CD8-positive, alpha-beta memory T cell (primary cell): ENCODE data around the gene TRAPPC5. TPM values are rescaled to one million over a fixed set of nuclear protein-coding genes. Genes with fewer than 3 reads are reported as not detected.

Source experiments
- CTCF ChIA-PET: fragments of 350-600 bp; sonication (Branson Sonifier 250); formaldehyde crosslinking; loops from one replicate; lab custom pipeline; 2021; ENCODE audit warnings: antibody characterized with exemption; lab: Charles Lee
- POLR2A ChIA-PET: fragments of 350-600 bp; sonication (Branson Sonifier 250); formaldehyde crosslinking; loops from one replicate; lab custom pipeline; 2021; ENCODE audit warnings: antibody characterized with exemption; lab: Charles Lee
- DNase-seq, 5 donors: peaks; one replicate each; pipeline versions ENCODE4 v3.0.0 to v3.0.0-alpha.2; 2020 to 2022; ENCODE audit warnings: mixed read lengths in 1 of 5
- H3K27ac ChIP-seq: one replicate; pipeline ENCODE4 v1.7.0; 2013; ENCODE audit warnings: low read depth, mild to moderate bottlenecking, low read length, moderate library complexity
- H3K27me3 ChIP-seq: 2 replicates; pipeline ENCODE4 v1.7.0; 2013; ENCODE audit warnings: low read length, mild to moderate bottlenecking; ENCODE audit not compliant: insufficient read depth, poor library complexity, severe bottlenecking
- H3K36me3 ChIP-seq: 2 replicates; pipeline ENCODE4 v1.7.0; 2013; ENCODE audit warnings: mild to moderate bottlenecking, low read length, moderate library complexity; ENCODE audit not compliant: insufficient read depth
- H3K4me1 ChIP-seq: 2 replicates; pipeline ENCODE4 v1.7.0; 2013; ENCODE audit warnings: mild to moderate bottlenecking, low read length, moderate library complexity; ENCODE audit not compliant: insufficient read depth
- H3K4me3 ChIP-seq: 2 replicates; pipeline ENCODE4 v1.7.0; 2013; ENCODE audit warnings: mild to moderate bottlenecking, low read length
- H3K9me3 ChIP-seq: 2 replicates; pipeline ENCODE4 v1.7.0; 2013; ENCODE audit warnings: mild to moderate bottlenecking, low read length
- H3K27ac Mint-ChIP-seq, 8 donors: one replicate each; pipeline ENCODE4 v1.8.0; 2020 to 2021; ENCODE audit warnings: mixed read lengths in 8 of 8, mild to moderate bottlenecking in 6 of 8, inconsistent platforms in 3 of 8, moderate library complexity in 3 of 8
- H3K27me3 Mint-ChIP-seq, 2 donors: one replicate each; pipeline ENCODE4 v1.8.0; 2020 to 2021; ENCODE audit warnings: mixed read lengths in 2 of 2, mild to moderate bottlenecking in 1 of 2, moderate library complexity in 1 of 2
- H3K36me3 Mint-ChIP-seq, 3 donors: one replicate each; pipeline ENCODE4 v1.8.0; 2020 to 2021; ENCODE audit warnings: mixed read lengths in 3 of 3, inconsistent platforms in 1 of 3, mild to moderate bottlenecking in 1 of 3
- H3K4me1 Mint-ChIP-seq, 3 donors: one replicate each; pipeline ENCODE4 v1.8.0; 2020 to 2021; ENCODE audit warnings: mixed read lengths in 3 of 3, inconsistent platforms in 1 of 3, mild to moderate bottlenecking in 1 of 3
- H3K4me3 Mint-ChIP-seq, 7 donors: one replicate each; pipeline ENCODE4 v1.8.0; 2020 to 2021; ENCODE audit warnings: mixed read lengths in 7 of 7, mild to moderate bottlenecking in 6 of 7, moderate library complexity in 4 of 7, inconsistent platforms in 2 of 7
- H3K9me3 Mint-ChIP-seq, 5 donors: one replicate each; pipeline ENCODE4 v1.8.0; 2020 to 2022; ENCODE audit warnings: mixed read lengths in 5 of 5, mild to moderate bottlenecking in 3 of 5, moderate library complexity in 2 of 5, inconsistent platforms in 1 of 5
- polyA plus RNA-seq: library from polyadenylated mRNA; unstranded; fragments of 300-500 nt; fragmentation: Illumina TruSeq; gene quantifications from one replicate; pipeline ENCODE4 v1.2.3, GENCODE V29; 2021
- total RNA-seq, 2 experiments: library from RNA; stranded (reverse); gene quantifications; one replicate each; pipeline ENCODE4 v1.2.3, GENCODE V29; 2021

TRAPPC5 gene
- total and polyA plus RNA-seq, 3 experiments from 2014 or later: 63.5 to 155 (median 70.1) TPM

DNA sequence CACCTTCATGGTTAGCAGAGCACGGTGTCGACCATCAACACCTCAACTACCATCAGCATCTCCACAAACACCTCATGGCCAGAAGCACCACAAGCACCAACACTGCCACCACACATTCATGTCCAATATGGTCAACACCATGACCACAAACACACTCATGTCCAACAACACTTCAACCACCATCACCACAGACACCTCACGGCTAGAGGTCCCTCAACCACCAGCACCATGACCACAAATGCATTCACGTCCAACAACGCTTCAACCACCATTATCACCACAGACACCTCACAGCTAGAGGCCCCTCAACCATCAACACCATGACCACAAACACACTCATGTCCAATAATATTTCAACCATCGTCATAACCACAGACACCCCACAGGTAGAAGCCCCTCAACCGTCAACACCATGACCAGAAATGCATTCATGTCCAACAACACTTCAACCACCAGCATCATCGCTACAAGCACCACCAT, 10.2 kb downstream of the TRAPPC5 start:
- POLR2A ChIA-PET: no interaction called here
- DNase-seq: peak in 1 of 5 donors; percentile 51
- H3K27ac ChIP-seq: no peak overlapping the region
- H3K27me3 Mint-ChIP-seq: peaks cover 0 to 4% of the 10 kb centered on the region in 2 donors
- no peaks in the 10 kb centered on the region for H3K27me3 ChIP-seq
- CTCF ChIA-PET: no interaction called here
- peaks cover 16% of the 10 kb centered on the region for H3K9me3 ChIP-seq
- H3K4me1 ChIP-seq: peaks cover 11% of the 10 kb centered on the region
- H3K36me3 Mint-ChIP-seq: peaks cover 0 to under 1% (median 0%) of the 10 kb centered on the region in 3 donors
- no peak overlapping the region for H3K4me3 Mint-ChIP-seq
- no peaks in the 10 kb centered on the region for H3K36me3 ChIP-seq
- H3K4me3 ChIP-seq: no peak overlapping the region
- no peak overlapping the region for H3K27ac Mint-ChIP-seq
- H3K9me3 Mint-ChIP-seq: no peaks in the 10 kb centered on the region
- peaks cover 0 to 6% (median 0%) of the 10 kb centered on the region in 3 donors for H3K4me1 Mint-ChIP-seq

DNA sequence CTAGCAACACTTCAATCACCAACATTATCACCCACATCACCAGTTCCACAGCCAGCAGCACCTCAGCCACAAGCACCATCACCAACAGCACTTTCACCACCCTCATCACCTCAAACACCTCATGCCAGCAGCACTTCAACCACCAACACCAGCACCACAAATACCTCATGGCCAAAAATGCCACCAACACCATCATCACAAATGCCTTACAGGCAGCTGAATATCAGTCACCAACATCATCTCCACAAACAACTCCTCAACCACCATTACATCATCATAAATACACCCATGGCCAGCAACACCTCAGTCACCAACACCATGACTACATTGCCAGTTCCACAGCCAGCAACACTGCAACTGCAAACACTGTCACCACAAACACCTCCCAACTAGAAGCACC, 10.9 kb downstream of the TRAPPC5 start:
- H3K4me1 ChIP-seq: peaks cover 11% of the 10 kb centered on the region
- peaks cover 16% of the 10 kb centered on the region for H3K9me3 ChIP-seq
- no peaks in the 10 kb centered on the region for H3K36me3 ChIP-seq
- no peak overlapping the region for H3K4me3 ChIP-seq
- DNase-seq: peak in 4 of 5 donors; percentile 17 to 66 (median 46)
- Mint-ChIP-seq H3K36me3 (no peaks in the 10 kb centered on the region), H3K27me3 (peaks cover 1 to 4% of the 10 kb centered on the region in 2 donors), H3K9me3 (no peaks in the 10 kb centered on the region), H3K27ac (no peak overlapping the region), H3K4me1 (peaks cover 0 to 6% (median 0%) of the 10 kb centered on the region in 3 donors), H3K4me3 (no peak overlapping the region)
- POLR2A ChIA-PET: no interaction called here
- H3K27ac ChIP-seq: peak overlapping the region; percentile 20
- CTCF ChIA-PET: no interaction called here
- no peaks in the 10 kb centered on the region for H3K27me3 ChIP-seq

DNA sequence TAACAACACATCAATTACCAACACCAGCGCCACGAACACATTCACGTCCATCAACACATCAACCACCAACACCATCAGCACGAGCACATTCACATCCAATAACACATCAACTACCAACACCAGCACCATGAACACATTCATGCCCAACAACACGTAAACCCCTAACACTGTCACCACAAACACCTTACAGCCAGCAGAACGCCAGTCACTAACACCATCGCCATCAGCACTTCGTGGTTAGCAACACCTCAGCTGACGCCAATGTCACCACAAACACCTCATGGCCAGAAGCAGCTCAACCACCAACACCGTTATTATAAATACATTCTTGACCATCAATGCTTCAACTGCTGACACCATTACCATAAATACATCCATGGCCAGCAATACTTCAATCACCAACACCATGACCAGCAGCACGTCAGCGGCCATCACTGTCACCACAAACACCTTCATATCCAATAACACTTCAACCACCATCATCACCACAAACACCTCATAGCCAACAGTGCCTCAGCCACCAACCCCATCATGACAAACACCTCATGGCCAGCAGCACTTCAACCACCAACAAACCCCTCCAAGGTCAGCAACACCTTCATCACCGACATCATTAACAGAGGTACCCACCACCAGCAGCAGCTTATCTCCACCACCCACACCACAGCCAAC, 11.9 kb downstream of the TRAPPC5 start:
- Histone ChIP-seq H3K4me1 (peaks cover 11% of the 10 kb centered on the region), H3K9me3 (peaks cover 16% of the 10 kb centered on the region), H3K4me3 (no peak overlapping the region), H3K27me3 (no peaks in the 10 kb centered on the region), H3K36me3 (no peaks in the 10 kb centered on the region), H3K27ac (no peak overlapping the region)
- Mint-ChIP-seq H3K4me3 (no peak overlapping the region), H3K4me1 (peaks cover 0 to 6% (median 0%) of the 10 kb centered on the region in 3 donors), H3K27me3 (peaks cover 8 to 10% of the 10 kb centered on the region in 2 donors), H3K36me3 (no peaks in the 10 kb centered on the region), H3K9me3 (no peaks in the 10 kb centered on the region), H3K27ac (no peak overlapping the region)
- ChIA-PET CTCF (no interaction called here), POLR2A (interaction anchor here (0.9 kb wide), 1 partner anchor 13 kb away, joined by 3 read pairs; no protein-coding TSS in a partner anchor)
- DNase-seq: peak in 4 of 5 donors; percentile 28 to 75 (median 60)

DNA sequence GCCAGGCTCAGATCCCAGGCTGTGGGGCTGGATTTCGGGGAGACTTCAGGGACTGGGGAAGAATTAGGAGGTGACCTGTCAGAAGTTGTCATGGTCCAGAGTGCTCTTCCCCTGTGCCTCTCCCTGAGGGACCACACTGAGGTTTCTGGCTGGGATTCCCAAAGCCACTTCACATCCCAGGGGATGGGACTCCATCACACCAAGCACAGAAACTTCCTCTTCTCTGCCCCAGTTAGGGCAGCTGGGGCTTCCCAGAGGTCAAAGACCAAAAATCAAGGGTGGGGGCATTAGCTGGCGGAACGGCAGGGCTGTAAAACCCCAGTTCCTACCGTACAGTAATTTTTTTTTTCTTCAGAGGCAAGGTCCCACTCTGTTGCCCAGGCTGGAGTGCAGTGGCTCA, 13.9 kb downstream of the TRAPPC5 start:
- Histone ChIP-seq H3K4me3 (no peak overlapping the region), H3K36me3 (no peaks in the 10 kb centered on the region), H3K9me3 (peaks cover 16% of the 10 kb centered on the region), H3K27me3 (no peaks in the 10 kb centered on the region), H3K4me1 (peaks cover 11% of the 10 kb centered on the region), H3K27ac (no peak overlapping the region)
- CTCF ChIA-PET: no interaction called here
- no peak for DNase-seq
- H3K27ac Mint-ChIP-seq: peak overlapping the region in 1 of 8 donors; percentile 10
- H3K4me1 Mint-ChIP-seq: peaks cover 0 to 12% (median under 1%) of the 10 kb centered on the region in 3 donors
- H3K4me3 Mint-ChIP-seq: no peak overlapping the region
- H3K9me3 Mint-ChIP-seq: no peaks in the 10 kb centered on the region
- no peaks in the 10 kb centered on the region for H3K36me3 Mint-ChIP-seq
- H3K27me3 Mint-ChIP-seq: peaks cover 13 to 20% of the 10 kb centered on the region in 2 donors
- POLR2A ChIA-PET: no interaction called here

DNA sequence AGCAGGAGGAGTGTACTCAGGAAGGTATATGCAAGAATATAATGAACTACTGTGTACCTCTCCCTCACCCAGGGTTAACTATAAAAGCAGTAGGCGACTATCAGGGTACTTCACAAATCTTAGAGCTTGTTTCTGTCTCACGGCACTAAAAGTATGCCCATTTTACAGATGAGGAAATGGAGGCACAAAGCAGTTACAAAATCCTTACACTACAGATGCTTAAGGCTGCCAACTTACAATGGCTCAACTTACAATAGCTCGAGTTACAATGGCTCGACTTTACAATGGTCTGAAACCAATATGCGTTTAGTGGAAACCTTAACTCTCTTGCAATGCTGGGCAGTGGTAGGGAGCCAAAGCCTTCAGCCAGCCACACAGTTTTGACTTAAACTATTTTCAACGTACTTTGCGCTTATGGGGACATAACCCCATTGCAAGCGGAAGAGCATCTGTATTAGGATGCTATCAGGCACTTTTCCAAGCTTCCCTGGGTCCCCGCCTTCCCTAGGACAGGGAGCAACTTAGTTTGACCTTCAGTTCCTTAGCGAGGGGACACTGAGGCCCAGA, 17.2 kb downstream of the TRAPPC5 start:
- DNase-seq: no peak
- Histone ChIP-seq H3K27ac (no peak overlapping the region), H3K36me3 (no peaks in the 10 kb centered on the region), H3K9me3 (peaks cover under 1% of the 10 kb centered on the region), H3K4me1 (peaks cover 7% of the 10 kb centered on the region), H3K4me3 (no peak overlapping the region), H3K27me3 (no peaks in the 10 kb centered on the region)
- no peaks in the 10 kb centered on the region for H3K36me3 Mint-ChIP-seq
- peaks cover 17 to 23% of the 10 kb centered on the region in 2 donors for H3K27me3 Mint-ChIP-seq
- no peak overlapping the region for H3K27ac Mint-ChIP-seq
- H3K9me3 Mint-ChIP-seq: no peaks in the 10 kb centered on the region
- H3K4me3 Mint-ChIP-seq: peak overlapping the region in 1 of 7 donors; percentile 11
- POLR2A ChIA-PET: interaction anchor here (0.7 kb wide), 1 partner anchor 621 kb away, joined by 5 read pairs; no protein-coding TSS in a partner anchor
- H3K4me1 Mint-ChIP-seq: peaks cover 3 to 16% (median 4%) of the 10 kb centered on the region in 3 donors
- CTCF ChIA-PET: no interaction called here

DNA sequence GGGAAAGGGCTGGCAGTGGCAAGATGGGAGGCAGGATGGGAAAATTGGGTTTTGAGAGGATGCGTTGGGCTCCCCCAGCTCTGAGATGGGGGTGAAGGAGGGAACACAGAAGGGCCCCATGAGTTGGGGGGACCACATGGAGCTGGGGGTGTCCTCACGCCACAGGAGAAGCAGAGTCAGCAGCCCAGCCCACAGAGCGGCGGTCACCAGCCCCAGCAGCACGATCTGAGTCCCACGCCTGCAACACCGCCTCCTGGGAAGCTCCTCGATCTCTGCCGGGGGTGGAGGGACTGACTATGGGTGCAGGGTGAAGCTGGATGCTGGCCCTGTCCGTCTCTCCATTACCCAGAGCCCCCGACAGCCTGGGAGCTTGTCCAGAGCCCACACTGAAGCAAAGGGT, 17.9 kb downstream of the TRAPPC5 start:
- CTCF ChIA-PET: interaction anchor here (2.6 kb wide), 1 partner anchor 18 kb away, joined by 15 read pairs; the partner anchor contains the start of gene TRAPPC5
- peaks cover 17 to 23% of the 10 kb centered on the region in 2 donors for H3K27me3 Mint-ChIP-seq

DNA sequence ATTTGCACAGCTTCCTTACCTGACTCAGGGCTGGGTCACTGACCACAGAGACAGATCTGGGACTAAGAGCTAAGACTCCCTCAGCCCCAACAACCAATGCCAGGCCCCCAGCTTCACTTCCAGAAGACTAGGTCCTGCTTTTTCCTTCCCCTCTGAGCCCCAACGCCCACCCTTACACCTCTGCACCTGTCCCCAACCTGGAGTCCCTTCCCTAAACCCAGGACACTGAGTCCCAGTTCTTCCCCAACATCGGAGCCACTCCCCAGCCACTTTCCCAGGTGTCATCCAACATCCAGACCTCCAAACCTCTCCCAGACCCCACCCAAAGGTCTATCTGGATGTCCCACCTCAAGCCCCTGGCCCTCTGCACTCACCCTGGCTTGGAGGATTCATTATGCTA, 18.4 kb downstream of the TRAPPC5 start:
- H3K36me3 Mint-ChIP-seq: no peaks in the 10 kb centered on the region
- no peaks in the 10 kb centered on the region for H3K9me3 Mint-ChIP-seq
- no peaks in the 10 kb centered on the region for H3K9me3 ChIP-seq
- H3K4me3 ChIP-seq: no peak overlapping the region
- no peak overlapping the region for H3K4me3 Mint-ChIP-seq
- ChIA-PET POLR2A (no interaction called here), CTCF (interaction anchor here (2.6 kb wide), 1 partner anchor 18 kb away, joined by 15 read pairs; the partner anchor contains the start of gene TRAPPC5)
- no peaks in the 10 kb centered on the region for H3K27me3 ChIP-seq
- H3K36me3 ChIP-seq: no peaks in the 10 kb centered on the region
- H3K4me1 Mint-ChIP-seq: peaks cover 3 to 20% (median 4%) of the 10 kb centered on the region in 3 donors
- H3K27me3 Mint-ChIP-seq: peaks cover 17 to 23% of the 10 kb centered on the region in 2 donors
- H3K27ac ChIP-seq: no peak overlapping the region
- DNase-seq: no peak
- H3K27ac Mint-ChIP-seq: peak overlapping the region in 1 of 8 donors; percentile 32
- H3K4me1 ChIP-seq: peaks cover 2% of the 10 kb centered on the region

More for the DNA sequence above, 17.9 kb downstream of the TRAPPC5 start:
- no peaks in the 10 kb centered on the region for H3K4me1 ChIP-seq
- POLR2A ChIA-PET: no interaction called here
- no peak overlapping the region for H3K4me3 ChIP-seq
- Mint-ChIP-seq H3K4me1 (peaks cover 3 to 17% (median 4%) of the 10 kb centered on the region in 3 donors), H3K9me3 (no peaks in the 10 kb centered on the region), H3K27ac (no peak overlapping the region), H3K4me3 (no peak overlapping the region), H3K36me3 (no peaks in the 10 kb centered on the region)
- no peak for DNase-seq
- H3K9me3 ChIP-seq: no peaks in the 10 kb centered on the region
- H3K27me3 ChIP-seq: no peaks in the 10 kb centered on the region
- no peak overlapping the region for H3K27ac ChIP-seq
- H3K36me3 ChIP-seq: no peaks in the 10 kb centered on the region
